K562 (cell line): ENCODE measurements around the gene PRKCE. TPM values are rescaled to one million over a fixed set of nuclear protein-coding genes. Genes with fewer than 3 reads are reported as not detected.

ENCODE experiments used
- ATAC-seq: fragments of 200-7000 bp; cut with Tn5 transposase; 3 replicates; pipeline ENCODE4 v1.9.1; 2020; ENCODE audit warnings: moderate library complexity
- BruUV-seq: library from RNA; stranded (reverse); fragments of 400-500 nt; replicated peaks from 2 replicates; lab custom pipeline; 2021; lab: Mats Ljungman, UMichigan
- CTCF ChIA-PET: fragments of 300-600 bp; formaldehyde crosslinking; extraction: SDS; loops from one replicate; lab custom pipeline; 2021; ENCODE audit warnings: low intra/inter-chr PET ratio; lab: Yijun Ruan, JAX
- POLR2A ChIA-PET: fragments of 300-600, 350-650 bp; sonication (Branson Sonifier 250); formaldehyde crosslinking; extraction: SDS; loops from one replicate; lab custom pipeline; 2021; ENCODE audit warnings: antibody characterized with exemption, inconsistent platforms; lab: Yijun Ruan, JAX
- DNase-seq, 4 experiments: peaks; one replicate each; pipeline versions ENCODE4 v3.0.0 to v3.0.0-alpha.2; 2011 to 2018; ENCODE audit warnings: low spot score in 3 of 4, mixed read lengths in 3 of 4; ENCODE audit errors: extremely low read depth in 1 of 4
- FAIRE-seq: peaks from 2 replicates; lab custom pipeline; 2011; peaks lifted over from hg19 to GRCh38; lab: Jason Lieb, UNC
- H2AFZ ChIP-seq: 2 replicates; pipeline ENCODE4 v1.6.0; 2011; ENCODE audit warnings: low read depth, low read length, control low read depth, inconsistent platforms
- H3K27ac ChIP-seq: fragments of 200-600 bp; 3 replicates; pipeline ENCODE4 v1.8.0; 2011; ENCODE audit warnings: low read depth, mild to moderate bottlenecking, control low read depth, inconsistent platforms, low read length, moderate library complexity, mixed read lengths; ENCODE audit errors: extremely low read depth
- H3K27me3 ChIP-seq, 2 experiments: fragments of 300-600 bp in 1 of 2; 2 replicates in 1 of 2; 3 replicates in 1 of 2; pipeline versions ENCODE4 v1.6.0 to v1.8.0; 2011; ENCODE audit warnings: inconsistent platforms in 2 of 2, low read length in 2 of 2, mild to moderate bottlenecking in 1 of 2, mixed read lengths in 1 of 2, moderate library complexity in 1 of 2; ENCODE audit not compliant: control insufficient read depth in 2 of 2, insufficient read depth in 2 of 2
- H3K36me3 ChIP-seq: fragments of 300-600 bp; 3 replicates; pipeline ENCODE4 v1.8.0; 2011; ENCODE audit warnings: mild to moderate bottlenecking, low read length, inconsistent platforms; ENCODE audit not compliant: control insufficient read depth, insufficient read depth
- H3K4me1 ChIP-seq, 2 experiments: fragments of 200-600 bp in 1 of 2; replicated peaks in 1 of 2; 2 replicates in 1 of 2; 3 replicates in 1 of 2; pipeline versions ENCODE4 v1.5.1 to v1.8.0; 2011; ENCODE audit warnings: inconsistent platforms in 2 of 2, low read length in 2 of 2, mild to moderate bottlenecking in 1 of 2, mixed read lengths in 1 of 2, moderate library complexity in 1 of 2; ENCODE audit not compliant: control insufficient read depth in 2 of 2, insufficient read depth in 2 of 2
- H3K4me2 ChIP-seq: 2 replicates; pipeline ENCODE4 v1.6.1; 2011; ENCODE audit warnings: low read length, control low read depth, inconsistent platforms, mixed read lengths; ENCODE audit not compliant: insufficient read depth
- H3K4me3 ChIP-seq: fragments of 200-600 bp; sonication (generic), shearing (Covaris generic); 2 replicates; pipeline ENCODE4 v1.5.1; 2016; ENCODE audit warnings: control low read depth, inconsistent platforms
- H3K79me2 ChIP-seq: fragments of 200-600 bp; 3 replicates; pipeline ENCODE4 v1.8.0; 2011; ENCODE audit warnings: low read length, inconsistent platforms; ENCODE audit not compliant: control insufficient read depth, insufficient read depth
- H3K9ac ChIP-seq, 2 experiments: 2 replicates each; pipeline versions ENCODE4 v1.6.0 to v1.6.1; 2011; ENCODE audit warnings: low read depth in 2 of 2, low read length in 2 of 2, control low read depth in 1 of 2, inconsistent platforms in 1 of 2, mild to moderate bottlenecking in 1 of 2, mixed read lengths in 1 of 2; ENCODE audit not compliant: insufficient read depth in 1 of 2
- H3K9me1 ChIP-seq: one replicate; pipeline ENCODE4 v1.6.0; 2011; ENCODE audit warnings: inconsistent platforms, mild to moderate bottlenecking, low read length, moderate library complexity; ENCODE audit not compliant: control insufficient read depth, insufficient read depth
- H3K9me3 ChIP-seq: replicated peaks from 2 replicates; pipeline ENCODE4 v1.5.1; 2011; ENCODE audit warnings: low read depth, low read length, inconsistent platforms; ENCODE audit not compliant: control insufficient read depth, insufficient read depth
- H4K20me1 ChIP-seq: replicated peaks from 2 replicates; pipeline ENCODE4 v1.6.1; 2011; ENCODE audit warnings: low read length, inconsistent platforms, mixed read lengths; ENCODE audit not compliant: control insufficient read depth, insufficient read depth
- BHLHE40 ChIP-seq: IDR thresholded peaks from 2 replicates; pipeline ENCODE4 v1.6.1; 2011; ENCODE audit warnings: low read length, improper control_type of control experiment
- CGGBP1 ChIP-seq: fragments of 250-450 bp; sonication (Bioruptor Pico); IDR thresholded peaks from 2 replicates; pipeline ENCODE4 v1.9.0; 2021; ENCODE audit warnings: mild to moderate bottlenecking
- KAT7 ChIP-seq: sonication (generic); formaldehyde crosslinking; IDR thresholded peaks from 2 replicates; pipeline ENCODE4 v1.8.0; 2022; ENCODE audit warnings: missing genetic modification reagents, mild to moderate bottlenecking, borderline replicate concordance
- NONO ChIP-seq, 2 experiments: fragments of 200-400 bp in 1 of 2; fragments of 450-650 bp in 1 of 2; formaldehyde crosslinking in 1 of 2; IDR thresholded peaks; 2 replicates each; pipeline ENCODE4 v1.6.1; 2017; ENCODE audit warnings: low read depth in 2 of 2, mild to moderate bottlenecking in 2 of 2, moderate library complexity in 2 of 2, low read length in 1 of 2
- RAD21 ChIP-seq, 2 experiments: fragments of 250-450 bp in 1 of 2; fragments of 450-650 bp in 1 of 2; sonication (Bioruptor Pico) in 1 of 2; formaldehyde crosslinking in 1 of 2; IDR thresholded peaks in 1 of 2; conservative IDR thresholded peaks in 1 of 2; 2 replicates each; pipeline versions ENCODE4 v1.4.0 to v1.8.0; 2020 to 2022; ENCODE audit warnings: mild to moderate bottlenecking in 2 of 2, moderate library complexity in 1 of 2
- TCFL5 ChIP-seq: fragments of 250-450 bp; sonication (Bioruptor Pico); conservative IDR thresholded peaks from 2 replicates; pipeline ENCODE4 v1.6.1; 2021; ENCODE audit warnings: mild to moderate bottlenecking, moderate library complexity, matching md5 sums
- ZBTB7A ChIP-seq: IDR thresholded peaks from 2 replicates; pipeline ENCODE4 v1.6.1; 2011; ENCODE audit warnings: low read depth, mild to moderate bottlenecking, low read length, moderate library complexity, borderline replicate concordance; ENCODE audit not compliant: control insufficient read depth
- ZNF436 ChIP-seq: fragments of 250-450, 450-650 bp; sonication (Bioruptor Pico); formaldehyde crosslinking; IDR thresholded peaks from 2 replicates; pipeline ENCODE4 v1.7.0; 2020; ENCODE audit warnings: mild to moderate bottlenecking
- ZZZ3 ChIP-seq: fragments of 450-650 bp; IDR thresholded peaks from 2 replicates; pipeline ENCODE4 v1.6.1; 2016; ENCODE audit warnings: antibody characterized with exemption, mild to moderate bottlenecking, moderate library complexity
- WGBS: fragments of 100-300 bp; shearing (Covaris generic); methylation state at CpG from one replicate; pipeline ENCODE4 v1.1.6; 2016; ENCODE audit warnings: low coverage, mixed read lengths; ENCODE audit not compliant: insufficient coverage; ENCODE audit errors: missing lambda C conversion rate; 5-methylcytosine and 5-hydroxymethylcytosine counted together
- in situ Hi-C: fragments of 300-500 bp; cut with MboI; formaldehyde crosslinking; loops from 4 replicates; pipeline ENCODE4 v1.15.0; 2018; ENCODE audit warnings: inconsistent platforms, mixed read lengths
- intact Hi-C: fragments of 100-400 bp; cut with micrococcal nuclease; formaldehyde crosslinking; loops from 2 replicates; pipeline ENCODE4 v1.14.2; 2022
- polyA plus RNA-seq, 8 experiments: library from polyadenylated mRNA; depleted of rRNA in 4 of 8; stranded (reverse) in 5 of 8; unstranded in 3 of 8; fragments of >200 nt; fragmentation: Nextera tagmentation in 2 of 8; fragmentation: Illumina TruSeq in 1 of 8; extraction: Ambion mirVana in 2 of 8; extraction: Trizol in 1 of 8; gene quantifications; 2 replicates each; pipeline versions ENCODE4 v1.2.1 to v1.2.3, GENCODE V29; 2011 to 2014; ENCODE audit warnings: inconsistent platforms in 1 of 8, missing spikeins in 1 of 8
- total RNA-seq, 7 experiments: library from RNA; depleted of rRNA in 6 of 7; stranded (reverse); fragments of >200 nt in 6 of 7; fragmentation: Illumina TruSeq in 2 of 7; extraction: Trizol in 2 of 7; gene quantifications; 2 replicates each; pipeline versions ENCODE4 v1.2.1 to v1.2.3, GENCODE V29; 2011 to 2021; ENCODE audit warnings: low replicate concordance in 1 of 7

PRKCE gene
- total and polyA plus RNA-seq, 9 of the 15 experiments (the other 6 are each of a cell fraction or from before 2014, with no cell fraction given): 0.06 to 1.0 (median 0.22) TPM; not detected in 1

- no peak for TF ChIP-seq NONO (IDR thresholded peaks at IDR 0.05; ENCODE audit: low read depth in 2 of 2, low read length in 1 of 2)
- no peak for TF ChIP-seq RAD21 (CRISPR knock-in tag; conservative IDR thresholded peaks at IDR 0.05 in 1 of 2, IDR thresholded peaks at IDR 0.05 in 1 of 2)
- TF ChIP-seq TCFL5: no peak
- TF ChIP-seq ZBTB7A: no peak
- no peak for TF ChIP-seq CGGBP1 (CRISPR knock-in tag)
- no peak for TF ChIP-seq BHLHE40
- TF ChIP-seq, all 486 proteins: peak for 0
Measured at GRCh38 chr2:45963816-45964215, 312.3 kb downstream of the PRKCE start (continued).

- ATAC-seq: no peak
- WGBS: 0% methylated on average over 6 of the region's 6 CpGs
- peaks cover 19 to 49% of the 10 kb centered on the region in 2 experiments; a peak in 4 of 5 replicates for H3K27me3 ChIP-seq
- H3K4me2 ChIP-seq: no peak overlapping the region
- 0 out of 2 replicates have a peak, but pooled peaks cover 2% of the 10 kb centered on the region for H4K20me1 ChIP-seq
- H3K4me1 ChIP-seq: no peaks in the 10 kb centered on the region
- H2AFZ ChIP-seq: no peak overlapping the region
- intact Hi-C loops (no loop called here), in situ Hi-C loops (no loop called here)
- no peaks in the 10 kb centered on the region for H3K79me2 ChIP-seq
- H3K9me1 ChIP-seq: no peaks in the 10 kb centered on the region
- H3K9ac ChIP-seq: no peak overlapping the region
- no TSS peak for BruUV-seq
- ChIA-PET POLR2A (interaction anchor here (0.6 kb wide), 1 partner anchor 12 kb away, joined by 3 read pairs; no protein-coding TSS in a partner anchor), CTCF (no interaction called here)
- TF ChIP-seq ZNF436 (CRISPR knock-in tag): no peak
- no peak for TF ChIP-seq KAT7 (CRISPR knock-in tag)
- TF ChIP-seq ZZZ3: no peak
- H3K27ac ChIP-seq: no peak overlapping the region
- no peaks in the 10 kb centered on the region for H3K36me3 ChIP-seq
- H3K4me3 ChIP-seq: no peak overlapping the region
- no peak for DNase-seq
- no peaks in the 10 kb centered on the region for H3K9me3 ChIP-seq
- FAIRE-seq: no peak
Measured at GRCh38 chr2:45964223-45964841, 312.9 kb downstream of the PRKCE start.
